Measurements from ENCODE around the gene CERS2. TPM values are rescaled to one million over a fixed set of nuclear protein-coding genes. Genes with fewer than 3 reads are reported as not detected.

Gene CERS2
- total and polyA plus RNA-seq, 2 of the 13 experiments (the other 11 are each of a cell fraction or from before 2014, with no cell fraction given), result 269 to 298 TPM

DNA sequence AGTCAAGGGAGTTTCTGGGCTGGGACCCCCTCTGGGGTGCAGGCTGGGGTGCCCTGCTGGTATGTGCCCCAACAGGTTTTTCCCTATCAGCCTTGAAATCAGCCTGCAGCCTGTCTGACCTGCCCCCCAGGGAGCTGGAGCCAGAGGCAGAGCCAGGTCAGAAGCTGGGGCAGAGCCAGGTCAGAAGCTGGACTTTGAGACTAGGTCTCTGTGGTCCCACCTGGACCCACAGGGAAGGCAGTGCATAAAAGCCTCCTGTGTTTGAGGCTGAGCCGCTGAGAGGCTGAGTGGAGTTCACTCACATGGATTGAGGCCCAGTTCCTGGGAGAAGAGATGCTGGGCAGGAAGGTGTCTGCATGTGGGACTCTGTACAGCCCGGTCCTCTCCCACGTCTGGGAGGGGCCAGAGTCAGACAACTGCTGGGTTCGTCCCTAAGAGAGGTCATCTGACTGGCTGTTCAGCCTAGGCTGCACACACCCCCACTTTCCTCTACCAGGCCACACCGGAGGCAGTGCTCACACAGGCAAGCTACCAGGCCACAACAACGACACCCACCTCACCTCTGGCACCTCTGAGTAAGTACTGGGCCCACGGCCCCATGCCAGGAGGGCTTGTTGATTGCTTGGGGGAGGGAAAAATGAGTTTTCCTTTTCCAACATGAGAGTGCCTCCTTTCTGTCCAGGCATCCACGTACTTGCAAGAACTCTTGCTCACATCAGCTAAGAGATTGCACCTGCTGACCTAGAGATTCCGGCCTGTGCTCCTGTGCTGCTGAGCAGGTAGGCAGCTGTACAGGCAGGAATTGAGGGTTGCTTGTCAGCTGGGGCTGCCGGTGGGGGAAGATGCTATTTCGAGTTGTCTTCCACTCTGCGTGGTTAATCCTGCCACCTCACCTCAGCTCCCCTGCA, 7.4 kb upstream of the CERS2 start, which contains the start of gene ANXA9 (continued):
- TF ChIP-seq, protein P1, sequence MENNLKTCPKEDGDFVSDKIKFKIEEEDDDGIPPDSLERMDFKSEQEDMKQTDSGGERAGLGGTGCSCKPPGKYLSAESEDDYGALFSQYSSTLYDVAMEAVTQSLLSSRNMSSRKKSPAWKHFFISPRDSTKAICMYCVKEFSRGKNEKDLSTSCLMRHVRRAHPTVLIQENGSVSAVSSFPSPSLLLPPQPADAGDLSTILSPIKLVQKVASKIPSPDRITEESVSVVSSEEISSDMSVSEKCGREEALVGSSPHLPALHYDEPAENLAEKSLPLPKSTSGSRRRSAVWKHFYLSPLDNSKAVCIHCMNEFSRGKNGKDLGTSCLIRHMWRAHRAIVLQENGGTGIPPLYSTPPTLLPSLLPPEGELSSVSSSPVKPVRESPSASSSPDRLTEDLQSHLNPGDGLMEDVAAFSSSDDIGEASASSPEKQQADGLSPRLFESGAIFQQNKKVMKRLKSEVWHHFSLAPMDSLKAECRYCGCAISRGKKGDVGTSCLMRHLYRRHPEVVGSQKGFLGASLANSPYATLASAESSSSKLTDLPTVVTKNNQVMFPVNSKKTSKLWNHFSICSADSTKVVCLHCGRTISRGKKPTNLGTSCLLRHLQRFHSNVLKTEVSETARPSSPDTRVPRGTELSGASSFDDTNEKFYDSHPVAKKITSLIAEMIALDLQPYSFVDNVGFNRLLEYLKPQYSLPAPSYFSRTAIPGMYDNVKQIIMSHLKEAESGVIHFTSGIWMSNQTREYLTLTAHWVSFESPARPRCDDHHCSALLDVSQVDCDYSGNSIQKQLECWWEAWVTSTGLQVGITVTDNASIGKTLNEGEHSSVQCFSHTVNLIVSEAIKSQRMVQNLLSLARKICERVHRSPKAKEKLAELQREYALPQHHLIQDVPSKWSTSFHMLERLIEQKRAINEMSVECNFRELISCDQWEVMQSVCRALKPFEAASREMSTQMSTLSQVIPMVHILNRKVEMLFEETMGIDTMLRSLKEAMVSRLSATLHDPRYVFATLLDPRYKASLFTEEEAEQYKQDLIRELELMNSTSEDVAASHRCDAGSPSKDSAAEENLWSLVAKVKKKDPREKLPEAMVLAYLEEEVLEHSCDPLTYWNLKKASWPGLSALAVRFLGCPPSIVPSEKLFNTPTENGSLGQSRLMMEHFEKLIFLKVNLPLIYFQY (CRISPR knock-in tag; IDR thresholded peaks at IDR 0.05; ENCODE audit: borderline replicate concordance), result peak; percentile 84; the same call in 1 of the 2 replicates
- peak; percentile 97 for TF ChIP-seq NCOR1 (IDR thresholded peaks at IDR 0.05; ENCODE audit: borderline replicate concordance, low read length)
- TF ChIP-seq NR2C2 (CRISPR knock-in tag; IDR thresholded peaks at IDR 0.05; ENCODE audit: borderline replicate concordance), result peak; percentile 81
- TF ChIP-seq ZNF567 (CRISPR knock-in tag; IDR thresholded peaks at IDR 0.05; ENCODE audit: borderline replicate concordance), result no peak
- peak; percentile 51; the same call in 1 of the 2 replicates for TF ChIP-seq MYC (CRISPR knock-in tag; IDR thresholded peaks at IDR 0.05; ENCODE audit: borderline replicate concordance)
- TF ChIP-seq TBX2 (CRISPR knock-in tag; IDR thresholded peaks at IDR 0.05; ENCODE audit: borderline replicate concordance), result peak; percentile 72; the same call in 1 of the 2 replicates
- TF ChIP-seq GATAD2A (CRISPR knock-in tag; IDR thresholded peaks at IDR 0.05), result peak; percentile 86
- peak; percentile 52; the same call in 1 of the 2 replicates for TF ChIP-seq ZNF747 (CRISPR knock-in tag; IDR thresholded peaks at IDR 0.05; ENCODE audit: borderline replicate concordance)
- TF ChIP-seq, protein P2, sequence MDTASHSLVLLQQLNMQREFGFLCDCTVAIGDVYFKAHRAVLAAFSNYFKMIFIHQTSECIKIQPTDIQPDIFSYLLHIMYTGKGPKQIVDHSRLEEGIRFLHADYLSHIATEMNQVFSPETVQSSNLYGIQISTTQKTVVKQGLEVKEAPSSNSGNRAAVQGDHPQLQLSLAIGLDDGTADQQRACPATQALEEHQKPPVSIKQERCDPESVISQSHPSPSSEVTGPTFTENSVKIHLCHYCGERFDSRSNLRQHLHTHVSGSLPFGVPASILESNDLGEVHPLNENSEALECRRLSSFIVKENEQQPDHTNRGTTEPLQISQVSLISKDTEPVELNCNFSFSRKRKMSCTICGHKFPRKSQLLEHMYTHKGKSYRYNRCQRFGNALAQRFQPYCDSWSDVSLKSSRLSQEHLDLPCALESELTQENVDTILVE (CRISPR knock-in tag; IDR thresholded peaks at IDR 0.05), result peak; percentile 30; the same call in 1 of the 2 replicates
- no peak for TF ChIP-seq HMG20B (CRISPR knock-in tag; conservative IDR thresholded peaks at IDR 0.05)
- TF ChIP-seq POGZ (CRISPR knock-in tag; IDR thresholded peaks at IDR 0.05), result peak; percentile 71; the same call in 1 of the 2 replicates
- 0 out of 2 replicates have a peak, but pooled peaks have one; percentile 50 for TF ChIP-seq FOXJ3 (CRISPR knock-in tag; IDR thresholded peaks at IDR 0.05; ENCODE audit: borderline replicate concordance)
- TF ChIP-seq, protein P3, sequence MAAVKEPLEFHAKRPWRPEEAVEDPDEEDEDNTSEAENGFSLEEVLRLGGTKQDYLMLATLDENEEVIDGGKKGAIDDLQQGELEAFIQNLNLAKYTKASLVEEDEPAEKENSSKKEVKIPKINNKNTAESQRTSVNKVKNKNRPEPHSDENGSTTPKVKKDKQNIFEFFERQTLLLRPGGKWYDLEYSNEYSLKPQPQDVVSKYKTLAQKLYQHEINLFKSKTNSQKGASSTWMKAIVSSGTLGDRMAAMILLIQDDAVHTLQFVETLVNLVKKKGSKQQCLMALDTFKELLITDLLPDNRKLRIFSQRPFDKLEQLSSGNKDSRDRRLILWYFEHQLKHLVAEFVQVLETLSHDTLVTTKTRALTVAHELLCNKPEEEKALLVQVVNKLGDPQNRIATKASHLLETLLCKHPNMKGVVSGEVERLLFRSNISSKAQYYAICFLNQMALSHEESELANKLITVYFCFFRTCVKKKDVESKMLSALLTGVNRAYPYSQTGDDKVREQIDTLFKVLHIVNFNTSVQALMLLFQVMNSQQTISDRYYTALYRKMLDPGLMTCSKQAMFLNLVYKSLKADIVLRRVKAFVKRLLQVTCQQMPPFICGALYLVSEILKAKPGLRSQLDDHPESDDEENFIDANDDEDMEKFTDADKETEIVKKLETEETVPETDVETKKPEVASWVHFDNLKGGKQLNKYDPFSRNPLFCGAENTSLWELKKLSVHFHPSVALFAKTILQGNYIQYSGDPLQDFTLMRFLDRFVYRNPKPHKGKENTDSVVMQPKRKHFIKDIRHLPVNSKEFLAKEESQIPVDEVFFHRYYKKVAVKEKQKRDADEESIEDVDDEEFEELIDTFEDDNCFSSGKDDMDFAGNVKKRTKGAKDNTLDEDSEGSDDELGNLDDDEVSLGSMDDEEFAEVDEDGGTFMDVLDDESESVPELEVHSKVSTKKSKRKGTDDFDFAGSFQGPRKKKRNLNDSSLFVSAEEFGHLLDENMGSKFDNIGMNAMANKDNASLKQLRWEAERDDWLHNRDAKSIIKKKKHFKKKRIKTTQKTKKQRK (IDR thresholded peaks at IDR 0.05; ENCODE audit: low read length), result no peak
- 0 out of 2 replicates have a peak, but pooled peaks have one; percentile 59 for TF ChIP-seq ZNF329 (CRISPR knock-in tag; IDR thresholded peaks at IDR 0.05; ENCODE audit: low read depth)
- peak; percentile 58; the same call in 1 of the 2 replicates for TF ChIP-seq GATA4 (IDR thresholded peaks at IDR 0.05; ENCODE audit: borderline replicate concordance, low read depth)
- TF ChIP-seq, protein P4, sequence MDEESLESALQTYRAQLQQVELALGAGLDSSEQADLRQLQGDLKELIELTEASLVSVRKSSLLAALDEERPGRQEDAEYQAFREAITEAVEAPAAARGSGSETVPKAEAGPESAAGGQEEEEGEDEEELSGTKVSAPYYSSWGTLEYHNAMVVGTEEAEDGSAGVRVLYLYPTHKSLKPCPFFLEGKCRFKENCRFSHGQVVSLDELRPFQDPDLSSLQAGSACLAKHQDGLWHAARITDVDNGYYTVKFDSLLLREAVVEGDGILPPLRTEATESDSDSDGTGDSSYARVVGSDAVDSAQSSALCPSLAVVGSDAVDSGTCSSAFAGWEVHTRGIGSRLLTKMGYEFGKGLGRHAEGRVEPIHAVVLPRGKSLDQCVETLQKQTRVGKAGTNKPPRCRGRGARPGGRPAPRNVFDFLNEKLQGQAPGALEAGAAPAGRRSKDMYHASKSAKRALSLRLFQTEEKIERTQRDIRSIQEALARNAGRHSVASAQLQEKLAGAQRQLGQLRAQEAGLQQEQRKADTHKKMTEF (CRISPR knock-in tag; IDR thresholded peaks at IDR 0.05), result peak; percentile 61; the same call in 1 of the 2 replicates
- TF ChIP-seq HES4 (CRISPR knock-in tag; IDR thresholded peaks at IDR 0.05; ENCODE audit: borderline replicate concordance), result peak; percentile 76; the same call in 1 of the 2 replicates
